ENCODE data around the gene TCF4. TPM values are rescaled to one million over a fixed set of nuclear protein-coding genes. Genes with fewer than 3 reads are reported as not detected.

Gene TCF4
- total RNA-seq, 1 experiment from 2014 or later = 37.3 TPM

GRCh38 chr18:55226044-55226443, 361.9 kb downstream of the TCF4 start:
- Histone ChIP-seq H3K36me3 (0 out of 2 replicates have a peak, but pooled peaks cover 3% of the 10 kb centered on the region), H3K27me3 (no peaks in the 10 kb centered on the region), H3K27ac (no peak overlapping the region), H3K4me3 (no peak overlapping the region), H3K9me3 (replicated peaks) (no peaks in the 10 kb centered on the region), H3K4me1 (no peaks in the 10 kb centered on the region)
- DNase-seq = no peak

GRCh38 chr18:55224086-55224625, 363.8 kb downstream of the TCF4 start:
- Histone ChIP-seq H3K4me3 (no peak overlapping the region), H3K27ac (no peak overlapping the region), H3K4me1 (no peaks in the 10 kb centered on the region), H3K36me3 (0 out of 2 replicates have a peak, but pooled peaks cover 3% of the 10 kb centered on the region), H3K9me3 (replicated peaks) (no peaks in the 10 kb centered on the region), H3K27me3 (no peaks in the 10 kb centered on the region)
- DNase-seq = no peak

GRCh38 chr18:55221622-55222021, 366.4 kb downstream of the TCF4 start:
- Histone ChIP-seq H3K4me1 (no peaks in the 10 kb centered on the region), H3K27ac (no peak overlapping the region), H3K36me3 (no peaks in the 10 kb centered on the region), H3K9me3 (replicated peaks) (no peaks in the 10 kb centered on the region), H3K4me3 (no peak overlapping the region), H3K27me3 (no peaks in the 10 kb centered on the region)
- DNase-seq = no peak

GRCh38 chr18:55220523-55220922, 367.5 kb downstream of the TCF4 start:
- no peak for DNase-seq
- H3K27ac ChIP-seq = no peak overlapping the region
- H3K4me1 ChIP-seq = no peaks in the 10 kb centered on the region

GRCh38 chr18:55219823-55220222, 368.2 kb downstream of the TCF4 start:
- no peak for DNase-seq
- H3K27ac ChIP-seq = no peak overlapping the region

More at GRCh38 chr18:55220523-55220922, 367.5 kb downstream of the TCF4 start:
- H3K4me3 ChIP-seq = no peak overlapping the region
- H3K27me3 ChIP-seq = no peaks in the 10 kb centered on the region
- no peaks in the 10 kb centered on the region for H3K9me3 ChIP-seq (replicated peaks)
- no peaks in the 10 kb centered on the region for H3K36me3 ChIP-seq

GRCh38 chr18:55219059-55219458, 368.9 kb downstream of the TCF4 start:
- Histone ChIP-seq H3K4me3 (no peak overlapping the region), H3K4me1 (no peaks in the 10 kb centered on the region), H3K36me3 (no peaks in the 10 kb centered on the region), H3K9me3 (replicated peaks) (no peaks in the 10 kb centered on the region), H3K27me3 (no peaks in the 10 kb centered on the region), H3K27ac (no peak overlapping the region)
- DNase-seq = no peak

More at GRCh38 chr18:55219823-55220222, 368.2 kb downstream of the TCF4 start:
- Histone ChIP-seq H3K9me3 (replicated peaks) (no peaks in the 10 kb centered on the region), H3K27me3 (no peaks in the 10 kb centered on the region), H3K4me1 (no peaks in the 10 kb centered on the region), H3K4me3 (no peak overlapping the region), H3K36me3 (no peaks in the 10 kb centered on the region)

- Histone ChIP-seq H3K27ac (no peak overlapping the region), H3K4me1 (no peaks in the 10 kb centered on the region), H3K9me3 (replicated peaks) (no peaks in the 10 kb centered on the region), H3K4me3 (no peak overlapping the region), H3K36me3 (no peaks in the 10 kb centered on the region), H3K27me3 (no peaks in the 10 kb centered on the region)
- DNase-seq = no peak
Observed at GRCh38 chr18:55214969-55215368, 373.0 kb downstream of the TCF4 start.

GRCh38 chr18:55214534-55214933, 373.5 kb downstream of the TCF4 start:
- no peak overlapping the region for H3K4me3 ChIP-seq
- no peaks in the 10 kb centered on the region for H3K36me3 ChIP-seq
- H3K27me3 ChIP-seq = no peaks in the 10 kb centered on the region
- no peaks in the 10 kb centered on the region for H3K9me3 ChIP-seq (replicated peaks)
- DNase-seq = no peak
- H3K27ac ChIP-seq = no peak overlapping the region
- H3K4me1 ChIP-seq = no peaks in the 10 kb centered on the region

GRCh38 chr18:55213586-55213985, 374.4 kb downstream of the TCF4 start:
- H3K4me1 ChIP-seq = no peaks in the 10 kb centered on the region
- H3K27me3 ChIP-seq = no peaks in the 10 kb centered on the region
- no peak for DNase-seq
- H3K27ac ChIP-seq = no peak overlapping the region
- H3K9me3 ChIP-seq (replicated peaks) = no peaks in the 10 kb centered on the region
- no peaks in the 10 kb centered on the region for H3K36me3 ChIP-seq
- H3K4me3 ChIP-seq = no peak overlapping the region

GRCh38 chr18:55206927-55207326, 381.1 kb downstream of the TCF4 start:
- H3K27ac ChIP-seq = no peak overlapping the region
- H3K4me3 ChIP-seq = no peak overlapping the region
- no peaks in the 10 kb centered on the region for H3K36me3 ChIP-seq
- no peaks in the 10 kb centered on the region for H3K9me3 ChIP-seq (replicated peaks)
- no peaks in the 10 kb centered on the region for H3K27me3 ChIP-seq
- DNase-seq = no peak
- no peaks in the 10 kb centered on the region for H3K4me1 ChIP-seq

- H3K36me3 ChIP-seq = no peaks in the 10 kb centered on the region
- DNase-seq = no peak
- no peaks in the 10 kb centered on the region for H3K27me3 ChIP-seq
- no peak overlapping the region for H3K4me3 ChIP-seq
- H3K9me3 ChIP-seq (replicated peaks) = no peaks in the 10 kb centered on the region
- H3K4me1 ChIP-seq = no peaks in the 10 kb centered on the region
- no peak overlapping the region for H3K27ac ChIP-seq
Observed at GRCh38 chr18:55202232-55202917, 385.6 kb downstream of the TCF4 start.

- Histone ChIP-seq H3K27ac (no peak overlapping the region), H3K9me3 (replicated peaks) (no peaks in the 10 kb centered on the region), H3K27me3 (no peaks in the 10 kb centered on the region), H3K4me3 (no peak overlapping the region), H3K4me1 (no peaks in the 10 kb centered on the region), H3K36me3 (no peaks in the 10 kb centered on the region)
- DNase-seq = no peak
Observed at GRCh38 chr18:55199291-55199963, 388.6 kb downstream of the TCF4 start.

GRCh38 chr18:55195863-55196262, 392.1 kb downstream of the TCF4 start:
- no peak overlapping the region for H3K27ac ChIP-seq
- no peaks in the 10 kb centered on the region for H3K9me3 ChIP-seq (replicated peaks)

GRCh38 chr18:55189972-55190371, 398.0 kb downstream of the TCF4 start:
- Histone ChIP-seq H3K36me3 (no peaks in the 10 kb centered on the region), H3K4me3 (no peak overlapping the region), H3K4me1 (no peaks in the 10 kb centered on the region), H3K27ac (no peak overlapping the region), H3K9me3 (replicated peaks) (no peaks in the 10 kb centered on the region), H3K27me3 (no peaks in the 10 kb centered on the region)
- DNase-seq = no peak

More at GRCh38 chr18:55195863-55196262, 392.1 kb downstream of the TCF4 start:
- no peaks in the 10 kb centered on the region for H3K4me1 ChIP-seq
- no peak for DNase-seq
- H3K36me3 ChIP-seq = no peaks in the 10 kb centered on the region
- no peaks in the 10 kb centered on the region for H3K27me3 ChIP-seq
- no peak overlapping the region for H3K4me3 ChIP-seq

- Histone ChIP-seq H3K4me1 (no peaks in the 10 kb centered on the region), H3K9me3 (replicated peaks) (no peaks in the 10 kb centered on the region)
- DNase-seq = no peak
Observed at GRCh38 chr18:55186588-55186987, 401.4 kb downstream of the TCF4 start.

More at GRCh38 chr18:55186588-55186987, 401.4 kb downstream of the TCF4 start:
- no peak overlapping the region for H3K27ac ChIP-seq
- H3K27me3 ChIP-seq = no peaks in the 10 kb centered on the region
- H3K4me3 ChIP-seq = no peak overlapping the region
- no peaks in the 10 kb centered on the region for H3K36me3 ChIP-seq

Data from SJCRH30 (cell line).